Fibroblast of the aortic adventitia (primary cell): Measurements from ENCODE around the gene RAPGEF4. TPM values are rescaled to one million over a fixed set of nuclear protein-coding genes. Genes with fewer than 3 reads are reported as not detected.
"Not testable (repeated sequence)": the region's sequence is repeated elsewhere in the genome, so short reads cannot be mapped to it uniquely, and the experiment has no call there.

Experiments used
- DNase-seq: peaks from one replicate; pipeline ENCODE4 v3.0.0-alpha.2; 2010; ENCODE audit warnings: low read depth
- H3K4me3 ChIP-seq: 2 replicates; pipeline ENCODE4 v1.5.1; 2011; ENCODE audit warnings: low read depth, mild to moderate bottlenecking, control low read depth, low read length, moderate library complexity
- CTCF ChIP-seq: IDR thresholded peaks from 2 replicates; pipeline ENCODE4 v1.5.1; 2011; ENCODE audit warnings: mild to moderate bottlenecking, low read length, control low read depth, inconsistent platforms; ENCODE audit not compliant: insufficient read depth
- total RNA-seq: library from RNA; depleted of rRNA; stranded (reverse); fragments of >200 nt; gene quantifications from 2 replicates; pipeline ENCODE4 v1.2.3, GENCODE V29; 2012; ENCODE audit warnings: low replicate concordance

The RAPGEF4 gene
- total RNA-seq, 1 donor = 1.3 TPM

GRCh38 chr2:173090973-173091660, 355.5 kb downstream of the RAPGEF4 start:
- peak overlapping the region; percentile 53 for H3K4me3 ChIP-seq
- peak; percentile 42 for DNase-seq
- peak; percentile 73 for TF ChIP-seq CTCF

DNA sequence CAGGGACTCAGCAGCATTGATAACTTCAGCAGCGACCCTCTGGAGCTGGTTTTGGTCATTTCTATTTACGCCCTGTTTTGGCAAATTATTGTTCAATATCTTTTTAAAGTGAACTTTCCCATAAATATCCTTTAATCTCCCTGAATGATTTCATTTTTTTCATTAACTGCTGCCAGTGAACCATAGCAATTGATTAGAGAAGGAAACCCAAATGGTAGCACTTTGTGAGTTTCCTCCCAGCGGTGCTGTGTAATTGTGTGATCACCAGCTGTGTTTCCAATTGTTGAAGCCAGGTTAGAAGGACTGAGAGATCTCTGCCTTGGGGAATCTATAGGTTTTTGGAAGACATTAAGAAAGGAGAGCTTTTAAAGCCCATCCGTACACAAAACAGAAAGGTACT, 356.3 kb downstream of the RAPGEF4 start:
- no peak for TF ChIP-seq CTCF
- H3K4me3 ChIP-seq = no peak overlapping the region
- no peak for DNase-seq

GRCh38 chr2:173092844-173093402, 357.3 kb downstream of the RAPGEF4 start:
- no peak for TF ChIP-seq CTCF
- no peak for DNase-seq
- no peak overlapping the region for H3K4me3 ChIP-seq

DNA sequence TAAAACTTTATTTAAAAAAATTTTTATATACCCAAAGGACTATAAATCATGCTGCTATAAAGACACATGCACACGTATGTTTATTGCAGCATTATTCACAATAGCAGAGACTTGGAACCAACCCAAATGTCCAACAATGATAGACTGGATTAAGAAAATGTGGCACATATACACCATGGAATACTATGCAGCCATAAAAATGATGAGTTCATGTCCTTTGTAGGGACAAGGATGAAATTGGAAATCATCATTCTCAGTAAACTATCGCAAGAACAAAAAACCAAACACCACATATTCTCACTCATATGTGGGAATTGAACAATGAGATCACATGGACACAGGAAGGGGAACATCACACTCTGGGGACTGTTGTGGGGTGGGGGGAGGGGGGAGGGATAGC, 358.0 kb downstream of the RAPGEF4 start:
- not testable (repeated sequence) for H3K4me3 ChIP-seq, DNase-seq

GRCh38 chr2:173094731-173095130, 359.1 kb downstream of the RAPGEF4 start:
- no peak overlapping the region for H3K4me3 ChIP-seq
- TF ChIP-seq CTCF = no peak
- no peak for DNase-seq

GRCh38 chr2:173095356-173095755, 359.7 kb downstream of the RAPGEF4 start:
- no peak for TF ChIP-seq CTCF
- no peak for DNase-seq

DNA sequence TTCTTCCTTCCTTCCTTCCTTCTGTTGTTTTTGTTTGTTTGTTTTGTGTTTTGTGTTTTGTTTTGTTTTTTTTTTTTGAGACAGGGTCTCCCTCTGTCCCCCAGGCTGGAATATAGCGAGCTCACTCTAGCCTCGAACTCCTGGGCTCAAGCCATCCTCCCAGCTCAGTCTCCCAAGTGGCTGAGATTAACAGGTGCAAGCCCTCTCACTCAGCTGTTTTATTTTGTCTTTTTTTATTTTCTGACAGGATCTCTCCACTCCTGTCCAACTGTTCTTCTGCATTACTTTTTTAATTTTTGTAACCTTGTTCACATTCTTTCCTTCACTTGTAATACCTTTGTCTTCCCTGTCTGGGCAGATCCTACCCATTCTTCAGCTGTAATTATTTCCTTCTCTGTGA, 363.6 kb downstream of the RAPGEF4 start:
- no peak overlapping the region for H3K4me3 ChIP-seq
- DNase-seq = no peak
- no peak for TF ChIP-seq CTCF

More at GRCh38 chr2:173095356-173095755, 359.7 kb downstream of the RAPGEF4 start:
- no peak overlapping the region for H3K4me3 ChIP-seq
